Chondrocyte (in vitro differentiated cells): Measurements from ENCODE around the gene GAMT. TPM values are rescaled to one million over a fixed set of nuclear protein-coding genes. Genes with fewer than 3 reads are reported as not detected.

ENCODE experiments used
- DNase-seq: peaks from one replicate; pipeline ENCODE4 v3.0.0; 2021; ENCODE audit warnings: mixed read lengths, low spot score
- H3K27ac Mint-ChIP-seq: one replicate; pipeline ENCODE4 v1.8.0; 2021; ENCODE audit warnings: mild to moderate bottlenecking, moderate library complexity, mixed read lengths; ENCODE audit not compliant: unreplicated experiment
- H3K27me3 Mint-ChIP-seq: 2 replicates; pipeline ENCODE4 v1.8.0; 2021; ENCODE audit warnings: low read depth, mixed read lengths
- H3K36me3 Mint-ChIP-seq: 2 replicates; pipeline ENCODE4 v1.8.0; 2021; ENCODE audit warnings: low read depth, mixed read lengths
- H3K4me1 Mint-ChIP-seq: 2 replicates; pipeline ENCODE4 v1.8.0; 2021; ENCODE audit warnings: low read depth, mild to moderate bottlenecking, mixed read lengths
- H3K4me3 Mint-ChIP-seq: one replicate; pipeline ENCODE4 v1.8.0; 2021; ENCODE audit warnings: mild to moderate bottlenecking, moderate library complexity, mixed read lengths; ENCODE audit not compliant: unreplicated experiment
- H3K9me3 Mint-ChIP-seq: 2 replicates; pipeline ENCODE4 v1.8.0; 2021; ENCODE audit warnings: low read depth, mixed read lengths
- CTCF ChIP-seq: fragments of 200-600 bp; sonication (generic); IDR thresholded peaks from 2 replicates; pipeline ENCODE4 v1.5.0; 2021; ENCODE audit warnings: antibody characterized with exemption, mild to moderate bottlenecking, moderate library complexity
- total RNA-seq: library from RNA; stranded (reverse); gene quantifications from 3 replicates; pipeline ENCODE4 v1.2.1, GENCODE V29; 2021

The GAMT gene
- total RNA-seq, 1 donor from 2014 or later, result 32.5 TPM

- no peaks in the 10 kb centered on the region for H3K9me3 Mint-ChIP-seq
- no peak for TF ChIP-seq CTCF
- H3K4me3 Mint-ChIP-seq, result peak overlapping the region; percentile 76
- H3K27me3 Mint-ChIP-seq, result no peaks in the 10 kb centered on the region
- peaks cover 24% of the 10 kb centered on the region for H3K36me3 Mint-ChIP-seq
- no peak for DNase-seq
- peaks cover 61% of the 10 kb centered on the region for H3K4me1 Mint-ChIP-seq
- H3K27ac Mint-ChIP-seq, result peak overlapping the region; percentile 95
These were observed 41.1 kb downstream of the GAMT start for GRCh38 chr19:1360126-1360817.

- no peak for DNase-seq
- H3K27ac Mint-ChIP-seq, result no peak overlapping the region
- H3K4me3 Mint-ChIP-seq, result no peak overlapping the region
- no peak for TF ChIP-seq CTCF
- H3K36me3 Mint-ChIP-seq, result peaks cover 13% of the 10 kb centered on the region
- H3K4me1 Mint-ChIP-seq, result peaks cover 54% of the 10 kb centered on the region
- no peaks in the 10 kb centered on the region for H3K27me3 Mint-ChIP-seq
- no peaks in the 10 kb centered on the region for H3K9me3 Mint-ChIP-seq
These were observed 43.7 kb downstream of the GAMT start for GRCh38 chr19:1357531-1358109.

- Mint-ChIP-seq H3K27me3 (no peaks in the 10 kb centered on the region), H3K36me3 (peaks cover 10% of the 10 kb centered on the region), H3K9me3 (no peaks in the 10 kb centered on the region), H3K4me3 (peak overlapping the region; percentile 79), H3K27ac (no peak overlapping the region), H3K4me1 (peaks cover 43% of the 10 kb centered on the region)
- no peak for TF ChIP-seq CTCF
- DNase-seq, result no peak
These were observed 44.9 kb downstream of the GAMT start for GRCh38 chr19:1356508-1356865.

GRCh38 chr19:1355568-1356507 is 45.5 kb downstream of the GAMT start:
- TF ChIP-seq CTCF, result no peak
- DNase-seq, result no peak
- no peaks in the 10 kb centered on the region for H3K9me3 Mint-ChIP-seq
- H3K4me3 Mint-ChIP-seq, result peak overlapping the region; percentile 79
- peak overlapping the region; percentile 58 for H3K27ac Mint-ChIP-seq
- peaks cover 36% of the 10 kb centered on the region for H3K4me1 Mint-ChIP-seq
- H3K36me3 Mint-ChIP-seq, result peaks cover 10% of the 10 kb centered on the region
- no peaks in the 10 kb centered on the region for H3K27me3 Mint-ChIP-seq

- Mint-ChIP-seq H3K4me3 (peak overlapping the region; percentile 79), H3K4me1 (peaks cover 30% of the 10 kb centered on the region), H3K36me3 (peaks cover 9% of the 10 kb centered on the region), H3K27ac (no peak overlapping the region), H3K9me3 (no peaks in the 10 kb centered on the region), H3K27me3 (no peaks in the 10 kb centered on the region)
- no peak for TF ChIP-seq CTCF
- DNase-seq, result no peak
These were observed 46.3 kb downstream of the GAMT start for GRCh38 chr19:1354970-1355567.
